ENCODE measurements around the gene SYT15. TPM values are rescaled to one million over a fixed set of nuclear protein-coding genes. Genes with fewer than 3 reads are reported as not detected.

Gene SYT15
- total RNA-seq, 1 donor from 2014 or later: 12.5 TPM

- no peaks in the 10 kb centered on the region for H3K36me3 Mint-ChIP-seq (ENCODE audit: unreplicated experiment)
Observed at GRCh38 chr10:46554166-46554781, 24.7 kb upstream of the SYT15 start.

DNA sequence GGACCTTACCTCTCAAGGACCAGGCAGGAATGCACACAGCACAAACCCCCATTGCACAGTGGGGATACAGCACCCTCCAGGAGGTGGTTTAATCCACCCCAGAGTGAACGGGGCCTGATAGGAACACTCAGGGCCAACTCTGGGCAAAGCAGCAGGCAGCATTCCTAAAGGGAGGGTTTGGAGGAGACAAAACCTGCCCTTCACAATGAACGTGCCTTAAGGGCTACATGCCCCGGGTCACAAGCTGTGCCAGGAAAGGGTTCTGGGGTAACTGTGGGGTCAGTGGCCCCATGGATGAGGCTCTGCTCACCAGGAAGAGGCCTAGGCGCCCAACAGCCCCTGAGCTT is 23.6 kb upstream of the SYT15 start:
- H3K4me1 Mint-ChIP-seq (ENCODE audit: unreplicated experiment): peaks cover 12% of the 10 kb centered on the region
- H3K27me3 Mint-ChIP-seq (ENCODE audit: unreplicated experiment): peaks cover 2% of the 10 kb centered on the region
- TF ChIP-seq CTCF (IDR thresholded peaks at IDR 0.05): no peak
- no peak for DNase-seq (ENCODE audit: extremely low spot score, unreplicated experiment)
- H3K36me3 Mint-ChIP-seq (ENCODE audit: unreplicated experiment): no peaks in the 10 kb centered on the region
- H3K27ac Mint-ChIP-seq (ENCODE audit: unreplicated experiment): no peak overlapping the region
- no peaks in the 10 kb centered on the region for H3K9me3 Mint-ChIP-seq (ENCODE audit: unreplicated experiment)
- H3K4me3 Mint-ChIP-seq (ENCODE audit: unreplicated experiment): no peak overlapping the region

More at GRCh38 chr10:46554166-46554781, 24.7 kb upstream of the SYT15 start:
- Mint-ChIP-seq H3K4me3 (ENCODE audit: unreplicated experiment) (no peak overlapping the region), H3K27ac (ENCODE audit: unreplicated experiment) (no peak overlapping the region), H3K27me3 (ENCODE audit: unreplicated experiment) (peaks cover 2% of the 10 kb centered on the region), H3K9me3 (ENCODE audit: unreplicated experiment) (no peaks in the 10 kb centered on the region), H3K4me1 (ENCODE audit: unreplicated experiment) (peaks cover 12% of the 10 kb centered on the region)
- peak; percentile 83 for DNase-seq (ENCODE audit: extremely low spot score, unreplicated experiment)
- no peak for TF ChIP-seq CTCF (IDR thresholded peaks at IDR 0.05)

- peak; percentile 87 for DNase-seq (ENCODE audit: extremely low spot score, unreplicated experiment)
- Mint-ChIP-seq H3K9me3 (ENCODE audit: unreplicated experiment) (no peaks in the 10 kb centered on the region), H3K36me3 (ENCODE audit: unreplicated experiment) (no peaks in the 10 kb centered on the region), H3K4me3 (ENCODE audit: unreplicated experiment) (no peak overlapping the region), H3K27ac (ENCODE audit: unreplicated experiment) (no peak overlapping the region), H3K27me3 (ENCODE audit: unreplicated experiment) (peaks cover 2% of the 10 kb centered on the region), H3K4me1 (ENCODE audit: unreplicated experiment) (peaks cover 12% of the 10 kb centered on the region)
- no peak for TF ChIP-seq CTCF (IDR thresholded peaks at IDR 0.05)
Observed at GRCh38 chr10:46555713-46556514, 23.0 kb upstream of the SYT15 start.

- peak; percentile 87 for DNase-seq (ENCODE audit: extremely low spot score, unreplicated experiment)
- TF ChIP-seq CTCF (IDR thresholded peaks at IDR 0.05): no peak
- Mint-ChIP-seq H3K9me3 (ENCODE audit: unreplicated experiment) (no peaks in the 10 kb centered on the region), H3K27me3 (ENCODE audit: unreplicated experiment) (peaks cover 2% of the 10 kb centered on the region), H3K4me1 (ENCODE audit: unreplicated experiment) (peaks cover 12% of the 10 kb centered on the region), H3K27ac (ENCODE audit: unreplicated experiment) (peak within 1 kb of the TSS; percentile 40), H3K4me3 (ENCODE audit: unreplicated experiment) (peak within 1 kb of the TSS; percentile 75), H3K36me3 (ENCODE audit: unreplicated experiment) (no peaks in the 10 kb centered on the region)
Observed at GRCh38 chr10:46556515-46557318, 22.2 kb upstream of the SYT15 start, which contains the start of gene GPRIN2. GPRIN2 (minus strand) TSS chr10:46556658; CDS start chr10:46550736, 5,922 bp downstream.

All from osteocyte (in vitro differentiated cells).